Measurements from ENCODE around the gene DOCK1. TPM values are rescaled to one million over a fixed set of nuclear protein-coding genes. Genes with fewer than 3 reads are reported as not detected.

The DOCK1 gene
- polyA plus RNA-seq, 1 of the 3 experiments (the other 2 are of a cell fraction): 15.5 TPM

GRCh38 chr10:127447197-127447596, 542.0 kb downstream of the DOCK1 start:
- Histone ChIP-seq H3K9ac (no peak overlapping the region), H4K20me1 (ENCODE audit: insufficient read depth) (no peaks in the 10 kb centered on the region), H3K27me3 (ENCODE audit: insufficient read depth) (no peaks in the 10 kb centered on the region), H3F3A (replicated peaks; ENCODE audit: insufficient read depth) (no peaks in the 10 kb centered on the region), H3K36me3 (replicated peaks in 1 of 2; ENCODE audit: control insufficient read depth in 1 of 2, insufficient read depth in 2 of 2, low read length in 1 of 2) (peaks cover 6 to 48% of the 10 kb centered on the region in 2 experiments), H3K9me3 (no peaks in the 10 kb centered on the region), H3K4me2 (no peak overlapping the region), H3K4me1 (ENCODE audit: control insufficient read depth in 1 of 2, insufficient read depth in 2 of 2, low read depth in 1 of 2, low read length in 1 of 2) (no peaks in the 10 kb centered on the region), H3K4me3 (ENCODE audit: low read depth in 2 of 2, low read length in 1 of 2) (no peak overlapping the region), H3K27ac (ENCODE audit: low read depth in 2 of 2, low read length in 1 of 2) (no peak overlapping the region), H3K9me2 (no peaks in the 10 kb centered on the region), H3K79me2 (ENCODE audit: insufficient read depth) (no peaks in the 10 kb centered on the region), H2AFZ (ENCODE audit: low read depth) (no peak overlapping the region)
- 92% methylated on average over 16 of the region's 17 CpGs for WGBS (ENCODE audit: low lambda C conversion rate)
- ChIA-PET CTCF (interaction anchor here (1.7 kb wide), 1 partner anchor 22 kb away, joined by 4 read pairs; no protein-coding TSS in a partner anchor), POLR2A (no interaction called here)
- TF ChIP-seq FOSL2 (IDR thresholded peaks at IDR 0.05; ENCODE audit: borderline replicate concordance, low read depth) (no peak), JUND (IDR thresholded peaks at IDR 0.05) (no peak), USF1 (IDR thresholded peaks at IDR 0.05; ENCODE audit: borderline replicate concordance, low read depth) (no peak), EZH2phosphoT487 (IDR thresholded peaks at IDR 0.05; ENCODE audit: borderline replicate concordance, low read depth) (no peak), POLR2AphosphoS5 (IDR thresholded peaks at IDR 0.05; ENCODE audit: low read depth, low read length) (no peak), PBX3 (IDR thresholded peaks at IDR 0.05) (no peak), SIN3A (IDR thresholded peaks at IDR 0.05; ENCODE audit: borderline replicate concordance, low read depth, low read length) (no peak), RCOR1 (IDR thresholded peaks at IDR 0.05; ENCODE audit: low read length) (no peak), CTCF (IDR thresholded peaks at IDR 0.05) (no peak), ZBTB33 (IDR thresholded peaks at IDR 0.05; ENCODE audit: borderline replicate concordance, low read depth) (no peak), MEF2A (IDR thresholded peaks at IDR 0.05; ENCODE audit: borderline replicate concordance, low read depth) (no peak), EP300 (IDR thresholded peaks at IDR 0.05; ENCODE audit: borderline replicate concordance in 1 of 2, low read depth in 1 of 2, low read length in 1 of 2) (no peak), TCF12 (IDR thresholded peaks at IDR 0.05) (no peak), IRF3 (IDR thresholded peaks at IDR 0.05; ENCODE audit: low read depth, low read length) (no peak), CHD2 (IDR thresholded peaks at IDR 0.05; ENCODE audit: low read length, partially characterized antibody) (no peak), FOXM1 (IDR thresholded peaks at IDR 0.05; ENCODE audit: low read depth) (no peak), RFX5 (IDR thresholded peaks at IDR 0.05; ENCODE audit: low read length) (no peak), FOXJ3 (CRISPR knock-in tag; IDR thresholded peaks at IDR 0.05) (no peak), YY1 (IDR thresholded peaks at IDR 0.05; ENCODE audit: low read depth) (no peak)
- DNase-seq: no peak

Data from SK-N-SH (cell line).